Esophagus muscularis mucosa (tissue), 4 donors: Measurements from ENCODE around the gene TXLNB. TPM values are rescaled to one million over a fixed set of nuclear protein-coding genes. Genes with fewer than 3 reads are reported as not detected.

Experiments used
- DNase-seq: peaks from one replicate; pipeline ENCODE4 v3.0.0-alpha.2; 2017; ENCODE audit errors: extremely low spot score
- H3K27ac ChIP-seq, 4 donors: fragments of 200-600 bp; sonication (generic); replicated peaks in 1 of 4; 1 replicate in 3 of 4; 2 replicates in 1 of 4; pipeline ENCODE4 v1.5.1; 2016 to 2019; ENCODE audit warnings: mild to moderate bottlenecking in 1 of 4
- H3K27me3 ChIP-seq, 4 donors: fragments of 200-600 bp; sonication (generic); one replicate each; pipeline versions ENCODE4 v1.5.1 to v1.6.0; 2016 to 2019
- H3K36me3 ChIP-seq, 4 donors: fragments of 200-600 bp; sonication (generic); one replicate each; pipeline ENCODE4 v1.5.1; 2016 to 2019
- H3K4me1 ChIP-seq, 4 donors: fragments of 200-600 bp; sonication (generic); one replicate each; pipeline ENCODE4 v1.5.1; 2016 to 2019
- H3K4me3 ChIP-seq, 4 donors: fragments of 200-600 bp; sonication (generic); 1 replicate in 2 of 4; 2 replicates in 2 of 4; pipeline ENCODE4 v1.5.1; 2016 to 2019; ENCODE audit warnings: mild to moderate bottlenecking in 4 of 4, moderate library complexity in 1 of 4
- H3K9me3 ChIP-seq, 4 donors: fragments of 200-600 bp; sonication (generic); 1 replicate in 3 of 4; 2 replicates in 1 of 4; pipeline ENCODE4 v1.5.1; 2016 to 2019
- EP300 ChIP-seq: sonication (generic); formaldehyde crosslinking; IDR thresholded peaks from one replicate; pipeline ENCODE4 v1.6.1; 2017; ENCODE audit warnings: antibody characterized with exemption
- POLR2A ChIP-seq: fragments of 450-650 bp; IDR thresholded peaks from one replicate; pipeline ENCODE4 v1.6.1; 2017; ENCODE audit warnings: antibody characterized with exemption, moderate library complexity, mild to moderate bottlenecking, low read depth
- POLR2AphosphoS5 ChIP-seq, 2 donors: sonication (generic); formaldehyde crosslinking; IDR thresholded peaks; one replicate each; pipeline ENCODE4 v1.6.1; 2017; ENCODE audit warnings: antibody characterized with exemption in 2 of 2
- WGBS: methylation state at CpG from one replicate; pipeline ENCODE4 v1.1.5; 2018; 5-methylcytosine and 5-hydroxymethylcytosine counted together
- intact Hi-C: fragments of 100-400 bp; cut with DNase I; formaldehyde crosslinking; loops from one replicate; pipeline ENCODE4 v1.15.1; 2023
- total RNA-seq, 4 donors: library from RNA; depleted of rRNA; stranded (reverse); fragments of >200 nt; gene quantifications; one replicate each; pipeline versions ENCODE4 v1.1.0 to v1.2.1, GENCODE V29; 2016
- TF ChIP-seq, protein P1 (sequence below), 3 experiments: fragments of 200-600 bp in 2 of 3; fragments of 450-650 bp in 1 of 3; sonication (generic) in 2 of 3; IDR thresholded peaks; one replicate each; pipeline ENCODE4 v1.5.1; 2017 to 2019; ENCODE audit warnings: antibody characterized with exemption in 3 of 3, mild to moderate bottlenecking in 2 of 3, moderate library complexity in 1 of 3

The TXLNB gene
- total RNA-seq, 4 donors from 2014 or later: 2.1 to 5.7 (median 2.9) TPM

GRCh38 chr6:139198529-139199288 lies 93.1 kb downstream of the TXLNB start:
- H3K27ac ChIP-seq: no peak overlapping the region
- H3K4me1 ChIP-seq: no peaks in the 10 kb centered on the region
- H3K4me3 ChIP-seq: no peak overlapping the region
- intact Hi-C loops: no loop called here
- WGBS: 84% methylated on average over 4 of the region's 4 CpGs
- no peaks in the 10 kb centered on the region for H3K36me3 ChIP-seq
- H3K27me3 ChIP-seq: no peaks in the 10 kb centered on the region
- H3K9me3 ChIP-seq: no peaks in the 10 kb centered on the region
- no peak for DNase-seq
- TF ChIP-seq POLR2AphosphoS5 (IDR thresholded peaks at IDR 0.05) (no peak), EP300 (no peak), POLR2A (no peak)
- TF ChIP-seq, protein P1, sequence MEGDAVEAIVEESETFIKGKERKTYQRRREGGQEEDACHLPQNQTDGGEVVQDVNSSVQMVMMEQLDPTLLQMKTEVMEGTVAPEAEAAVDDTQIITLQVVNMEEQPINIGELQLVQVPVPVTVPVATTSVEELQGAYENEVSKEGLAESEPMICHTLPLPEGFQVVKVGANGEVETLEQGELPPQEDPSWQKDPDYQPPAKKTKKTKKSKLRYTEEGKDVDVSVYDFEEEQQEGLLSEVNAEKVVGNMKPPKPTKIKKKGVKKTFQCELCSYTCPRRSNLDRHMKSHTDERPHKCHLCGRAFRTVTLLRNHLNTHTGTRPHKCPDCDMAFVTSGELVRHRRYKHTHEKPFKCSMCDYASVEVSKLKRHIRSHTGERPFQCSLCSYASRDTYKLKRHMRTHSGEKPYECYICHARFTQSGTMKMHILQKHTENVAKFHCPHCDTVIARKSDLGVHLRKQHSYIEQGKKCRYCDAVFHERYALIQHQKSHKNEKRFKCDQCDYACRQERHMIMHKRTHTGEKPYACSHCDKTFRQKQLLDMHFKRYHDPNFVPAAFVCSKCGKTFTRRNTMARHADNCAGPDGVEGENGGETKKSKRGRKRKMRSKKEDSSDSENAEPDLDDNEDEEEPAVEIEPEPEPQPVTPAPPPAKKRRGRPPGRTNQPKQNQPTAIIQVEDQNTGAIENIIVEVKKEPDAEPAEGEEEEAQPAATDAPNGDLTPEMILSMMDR (IDR thresholded peaks at IDR 0.05): no peak

DNA sequence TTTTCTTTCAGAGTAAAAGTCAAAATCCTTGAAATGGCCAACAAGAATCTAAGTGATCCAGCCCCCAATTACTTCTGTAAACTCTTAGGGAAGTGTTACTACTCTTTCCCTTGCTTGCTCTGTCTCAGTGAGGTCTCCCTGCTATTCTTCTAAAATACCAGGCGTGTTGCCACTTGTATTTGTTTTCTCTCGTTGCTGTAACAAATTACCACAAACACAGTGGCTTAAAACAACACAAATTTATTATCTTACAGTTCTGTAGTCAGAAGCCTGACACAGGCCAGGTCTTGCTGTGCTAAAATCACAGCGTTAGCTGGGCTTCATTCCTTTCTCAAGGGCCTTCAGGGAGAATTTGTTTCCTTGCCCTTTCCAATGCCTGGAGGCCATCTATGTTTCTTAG lies 97.1 kb downstream of the TXLNB start:
- WGBS: 49% methylated on average over 3 of the region's 3 CpGs
- DNase-seq: no peak
- no peak for TF ChIP-seq EP300
- TF ChIP-seq POLR2AphosphoS5 (IDR thresholded peaks at IDR 0.05): no peak
- no peak for TF ChIP-seq POLR2A
- TF ChIP-seq, protein P1 (IDR thresholded peaks at IDR 0.05): no peak
- H3K27ac ChIP-seq: no peak overlapping the region
- intact Hi-C loops: no loop called here
- no peaks in the 10 kb centered on the region for H3K36me3 ChIP-seq
- no peaks in the 10 kb centered on the region for H3K9me3 ChIP-seq
- H3K27me3 ChIP-seq: no peaks in the 10 kb centered on the region
- no peaks in the 10 kb centered on the region for H3K4me1 ChIP-seq
- H3K4me3 ChIP-seq: no peak overlapping the region

Other genes starting within 250 kb of the TXLNB start
- gene HECA, start 156.9 kb downstream of the TXLNB start, total RNA-seq: 10 to 100 TPM; 43.2 to 68.4 (median 52.4) TPM
- gene CITED2, start 82.7 kb upstream of the TXLNB start, total RNA-seq: 100 to 1,000 TPM; 144 to 844 (median 324) TPM